Retinal pigment epithelial cell (primary cell): ENCODE data around the gene HIRIP3.
A peak's percentile ranks its signal among the peaks of the same experiment; 100 is the strongest.
"Not testable (repeated sequence)": the region's sequence is repeated elsewhere in the genome, so short reads cannot be mapped to it uniquely, and the experiment has no call there.

ENCODE experiments used
- DNase-seq: peaks from one replicate; pipeline ENCODE4 v3.0.0-alpha.2; 2010; ENCODE audit warnings: low read depth
- H3K4me3 ChIP-seq: 2 replicates; pipeline ENCODE4 v1.5.1; 2011; ENCODE audit warnings: mild to moderate bottlenecking, low read length, control low read depth, moderate library complexity
- CTCF ChIP-seq: conservative IDR thresholded peaks from 2 replicates; pipeline ENCODE4 v1.5.1; 2011; ENCODE audit warnings: low read depth, low read length, control low read depth, inconsistent platforms

Gene HIRIP3

GRCh38 chr16:29961479-29962343, 33.7 kb downstream of the HIRIP3 start, which contains the start of gene TMEM219:
TSS of gene TMEM219 (plus strand) at chr16:29962079. CDS start at chr16:29963144, 1,065 bp downstream.
- peak within 1 kb of the TSS; percentile 77 for H3K4me3 ChIP-seq
- TF ChIP-seq CTCF, result peak; percentile 43

GRCh38 chr16:29961127-29961478, 34.3 kb downstream of the HIRIP3 start:
- peak overlapping the region; percentile 77 for H3K4me3 ChIP-seq
- TF ChIP-seq CTCF, result no peak
- no peak for DNase-seq

More at GRCh38 chr16:29961479-29962343, 33.7 kb downstream of the HIRIP3 start, which contains the start of gene TMEM219:
- DNase-seq, result no peak

- not testable (repeated sequence) for H3K4me3 ChIP-seq
Measured at GRCh38 chr16:29959821-29960220, 35.6 kb downstream of the HIRIP3 start.

GRCh38 chr16:29959293-29959692, 36.1 kb downstream of the HIRIP3 start:
- no peak for DNase-seq
- H3K4me3 ChIP-seq, result no peak overlapping the region
- TF ChIP-seq CTCF, result no peak

More at GRCh38 chr16:29959821-29960220, 35.6 kb downstream of the HIRIP3 start:
- DNase-seq, result not testable (repeated sequence)

- no peak for TF ChIP-seq CTCF
Measured at GRCh38 chr16:29958756-29959155, 36.7 kb downstream of the HIRIP3 start.

GRCh38 chr16:29951625-29952365, 43.6 kb downstream of the HIRIP3 start:
- DNase-seq, result no peak
- peak; percentile 1 for TF ChIP-seq CTCF
- no peak overlapping the region for H3K4me3 ChIP-seq

More at GRCh38 chr16:29958756-29959155, 36.7 kb downstream of the HIRIP3 start:
- no peak overlapping the region for H3K4me3 ChIP-seq
- no peak for DNase-seq

GRCh38 chr16:29950806-29951461, 44.5 kb downstream of the HIRIP3 start:
- no peak for DNase-seq
- no peak for TF ChIP-seq CTCF
- H3K4me3 ChIP-seq, result no peak overlapping the region
